IPS-11a (cell line): ENCODE measurements around the gene GULP1.
"Not testable (repeated sequence)": the region's sequence is repeated elsewhere in the genome, so short reads cannot be mapped to it uniquely, and the experiment has no call there.

Source experiments
- H3K4me3 ChIP-seq: one replicate; pipeline ENCODE4 v1.5.1; 2013; ENCODE audit warnings: low read depth, low read length, control low read depth

Gene GULP1

GRCh38 chr2:188292348-188293239 is 920 bp downstream of the GULP1 start:
- H3K4me3 ChIP-seq: peak overlapping the region; percentile 94

- peak overlapping the region; percentile 94 for H3K4me3 ChIP-seq
These were observed 2.1 kb downstream of the GULP1 start for GRCh38 chr2:188293601-188294351.

DNA sequence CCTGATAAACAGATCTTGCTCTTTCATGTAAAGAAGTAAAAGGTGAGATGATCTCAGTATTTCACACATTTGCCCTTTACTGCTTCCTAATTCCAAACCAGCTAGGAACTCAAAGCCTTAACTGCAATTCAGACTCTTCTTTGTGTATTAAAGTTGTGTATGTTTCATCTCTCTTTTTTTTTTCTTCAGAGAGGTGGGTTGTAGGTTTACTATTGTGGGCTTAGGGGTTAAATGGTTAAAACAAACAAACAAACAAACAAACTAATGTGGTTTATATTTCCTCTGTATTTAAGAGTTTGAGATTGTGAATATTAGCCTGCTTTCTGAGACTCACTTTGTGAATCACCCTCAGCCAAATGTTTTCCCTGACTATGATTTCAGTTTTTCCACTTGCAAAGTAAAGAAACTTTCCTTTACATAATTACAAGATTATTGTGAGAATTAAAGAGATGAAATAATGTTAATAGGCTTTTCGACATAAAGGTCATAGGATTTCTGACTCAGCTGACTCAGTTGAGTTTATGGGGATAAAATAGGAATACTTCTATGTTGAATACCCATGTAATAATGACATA is 2.8 kb downstream of the GULP1 start:
- peak overlapping the region; percentile 94 for H3K4me3 ChIP-seq

- H3K4me3 ChIP-seq: peak overlapping the region; percentile 94
These were observed 3.5 kb downstream of the GULP1 start for GRCh38 chr2:188295067-188295685.

DNA sequence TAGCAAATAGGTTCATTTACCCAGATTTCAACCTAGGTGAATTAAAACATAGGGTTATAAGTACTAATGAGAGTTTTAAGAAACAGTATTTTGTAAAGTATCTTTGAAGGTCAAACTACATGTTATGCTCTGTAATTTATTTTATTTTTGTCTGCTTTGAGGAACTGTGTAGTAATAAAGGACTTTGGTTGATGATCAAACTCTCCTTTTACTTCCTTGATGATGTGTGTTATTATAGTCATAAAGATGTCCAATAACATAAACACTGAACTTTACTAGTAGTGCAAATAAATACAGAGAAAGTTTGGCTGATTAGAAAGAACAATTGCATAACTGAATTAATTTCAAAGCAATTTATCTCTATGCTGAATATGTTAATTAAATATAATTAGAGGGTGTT is 6.3 kb downstream of the GULP1 start:
- no peak overlapping the region for H3K4me3 ChIP-seq

- not testable (repeated sequence) for H3K4me3 ChIP-seq
These were observed 7.3 kb downstream of the GULP1 start for GRCh38 chr2:188298937-188299371.

GRCh38 chr2:188303363-188304031 is 11.8 kb downstream of the GULP1 start:
- no peak overlapping the region for H3K4me3 ChIP-seq

DNA sequence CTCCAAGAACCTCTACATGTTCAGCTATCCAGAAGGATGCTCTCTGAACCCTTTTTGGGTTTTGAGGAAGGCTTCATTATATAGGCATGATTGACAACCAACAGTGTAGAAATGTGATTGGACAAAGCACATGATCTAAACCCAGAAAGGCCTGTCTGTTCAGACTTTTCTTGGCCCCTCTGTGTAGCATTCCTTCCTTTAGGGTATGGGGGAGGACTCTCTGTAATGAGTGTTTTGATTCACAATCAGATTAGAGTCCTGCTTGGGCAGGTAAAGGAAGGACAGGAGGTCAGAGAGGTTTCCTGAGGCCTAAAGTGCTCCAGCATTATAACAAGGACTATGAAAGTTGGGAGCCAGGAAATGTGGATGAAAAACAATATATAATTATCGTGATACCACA is 13.6 kb downstream of the GULP1 start:
- no peak overlapping the region for H3K4me3 ChIP-seq

DNA sequence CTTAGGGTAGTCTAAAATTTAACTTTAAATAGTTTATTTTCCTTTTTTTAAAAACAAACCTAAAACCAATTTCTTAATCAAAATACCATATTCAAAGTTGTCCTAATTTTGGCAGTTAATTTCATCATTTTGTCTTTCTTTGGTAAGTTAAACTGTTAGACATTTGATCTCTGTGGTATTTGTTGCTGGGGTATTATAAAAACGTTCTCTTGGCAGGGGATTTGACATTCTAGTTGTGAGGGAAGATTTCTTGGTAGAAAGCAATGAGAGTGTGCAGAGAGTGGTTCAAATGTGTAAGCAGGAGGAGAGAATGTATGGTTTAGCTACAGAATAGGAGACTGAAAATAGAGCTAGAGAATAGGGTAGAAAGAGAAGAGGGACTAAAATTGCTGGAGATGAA is 14.6 kb downstream of the GULP1 start:
- no peak overlapping the region for H3K4me3 ChIP-seq

DNA sequence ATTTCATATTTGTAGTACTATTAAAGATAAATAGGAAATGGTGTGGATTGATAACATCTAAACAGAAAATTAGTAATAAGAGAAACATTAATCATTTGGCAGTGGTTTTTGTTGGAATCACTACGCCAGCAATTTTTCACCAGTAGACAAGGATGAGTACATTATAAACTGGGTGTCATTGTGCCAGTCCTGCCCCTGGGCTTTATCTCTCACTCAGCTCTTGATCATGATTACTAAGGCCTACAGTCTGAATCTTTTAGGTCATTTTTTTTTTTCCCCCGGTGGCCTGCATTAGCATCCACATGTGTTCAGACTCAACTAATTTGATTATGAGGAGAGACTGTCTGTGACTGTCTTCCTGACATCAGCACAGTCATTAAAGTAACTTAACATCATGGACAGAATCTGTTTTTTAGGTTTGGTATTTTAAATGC is 16.2 kb downstream of the GULP1 start:
- H3K4me3 ChIP-seq: no peak overlapping the region

DNA sequence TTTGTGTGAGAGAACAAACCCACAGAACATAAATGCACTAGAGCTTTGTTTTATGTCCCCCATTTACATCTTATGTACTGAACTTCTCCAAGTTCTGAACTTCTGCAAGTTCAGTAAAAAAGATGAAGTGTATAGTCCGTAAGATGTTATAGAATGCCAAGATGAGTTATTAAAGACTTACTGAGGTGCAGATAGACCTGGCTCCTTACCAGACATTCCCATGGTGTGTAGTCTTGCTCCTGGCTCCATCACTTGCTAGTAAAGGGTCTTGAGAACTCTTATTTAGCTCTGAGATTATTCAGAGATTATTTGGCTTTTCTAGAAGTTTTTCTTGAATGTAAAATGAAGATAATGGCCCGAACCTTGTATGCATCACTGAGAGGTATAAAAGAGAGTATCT is 16.8 kb downstream of the GULP1 start:
- H3K4me3 ChIP-seq: no peak overlapping the region

- no peak overlapping the region for H3K4me3 ChIP-seq
These were observed 17.7 kb downstream of the GULP1 start for GRCh38 chr2:188309364-188309763.

DNA sequence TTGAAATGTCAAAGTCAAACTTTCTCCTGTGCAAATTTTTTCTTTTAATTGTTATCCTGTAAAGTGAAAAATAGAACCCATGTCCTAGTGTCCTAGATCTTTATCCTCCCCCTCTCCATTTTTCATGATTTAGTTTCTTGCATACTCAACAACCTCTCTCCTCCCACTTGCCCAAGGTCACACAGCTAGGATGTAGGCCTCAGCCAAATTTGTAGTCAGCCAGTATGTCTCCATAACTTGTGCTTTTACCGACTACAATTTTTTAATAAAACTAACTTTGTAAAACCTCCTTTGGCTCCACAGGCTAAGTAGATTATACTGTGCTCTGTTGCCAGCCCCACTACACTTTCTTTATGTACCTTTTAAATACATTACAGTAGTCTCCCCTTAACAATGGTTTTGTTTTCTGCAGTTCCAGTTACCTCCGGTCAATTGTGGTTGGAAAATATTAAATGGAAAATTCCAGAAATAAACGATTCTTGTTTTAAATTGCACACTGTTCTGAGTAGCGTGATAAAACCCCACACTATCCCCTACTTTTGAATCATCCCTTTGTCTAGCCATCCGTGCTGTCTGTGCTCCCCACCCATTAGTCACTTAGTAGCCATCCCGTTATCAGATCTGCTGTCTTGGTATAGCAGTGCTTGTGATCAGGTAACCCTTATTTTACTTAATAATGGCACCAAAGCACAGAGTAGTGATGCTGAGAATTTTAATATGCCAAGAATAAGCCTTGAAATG is 22.8 kb downstream of the GULP1 start:
- H3K4me3 ChIP-seq: no peak overlapping the region

- H3K4me3 ChIP-seq: no peak overlapping the region
These were observed 24.1 kb downstream of the GULP1 start for GRCh38 chr2:188315750-188316149.

- no peak overlapping the region for H3K4me3 ChIP-seq
These were observed 24.7 kb downstream of the GULP1 start for GRCh38 chr2:188316342-188316741.

GRCh38 chr2:188316791-188317423 is 25.2 kb downstream of the GULP1 start:
- no peak overlapping the region for H3K4me3 ChIP-seq

- no peak overlapping the region for H3K4me3 ChIP-seq
These were observed 26.6 kb downstream of the GULP1 start for GRCh38 chr2:188318161-188318749.

DNA sequence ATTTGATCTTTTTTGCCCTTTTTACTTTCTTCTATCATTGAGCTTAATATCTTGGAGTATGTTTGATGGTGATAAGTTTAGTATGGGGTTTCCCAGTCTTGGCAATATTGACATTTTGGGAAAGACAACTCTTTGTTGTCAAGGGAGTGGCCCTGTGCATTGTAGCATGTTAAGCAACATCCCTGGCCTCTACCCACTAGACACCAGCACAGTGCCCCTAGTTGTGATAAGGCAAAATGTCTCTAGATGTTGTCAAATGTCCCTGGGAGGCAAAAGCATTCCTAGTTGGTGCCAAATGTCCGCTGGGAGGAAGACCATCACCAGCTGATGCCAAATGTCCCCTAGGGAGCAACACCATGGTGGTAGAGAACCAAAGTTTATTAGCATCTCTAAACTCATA is 28.2 kb downstream of the GULP1 start:
- H3K4me3 ChIP-seq: no peak overlapping the region

GRCh38 chr2:188320861-188321260 is 29.2 kb downstream of the GULP1 start:
- H3K4me3 ChIP-seq: no peak overlapping the region
